SHP77 (cell line): ENCODE data around the gene CPEB4.

Source experiments
- DNase-seq, 2 experiments: peaks; one replicate each; lab custom pipeline; 2025; lab: John Stamatoyannopoulos, UW

Gene CPEB4

GRCh38 chr5:173884402-173885053, 3.6 kb upstream of the CPEB4 start:
- no peak for DNase-seq

GRCh38 chr5:173885054-173885443, 3.1 kb upstream of the CPEB4 start:
- no peak for DNase-seq

- no peak for DNase-seq
Measured at GRCh38 chr5:173885475-173886010, 2.6 kb upstream of the CPEB4 start.

- DNase-seq, result no peak
Measured at GRCh38 chr5:173886150-173886549, 2.0 kb upstream of the CPEB4 start.

- DNase-seq, result peak in 1 of 2 experiments; percentile 18
Measured at GRCh38 chr5:173888473-173889131, 453 bp downstream of the CPEB4 start.

- DNase-seq, result peak; percentile 37 to 67
Measured at GRCh38 chr5:173890195-173890991, 2.2 kb downstream of the CPEB4 start.

- DNase-seq, result no peak
Measured at GRCh38 chr5:173891308-173892116, 3.4 kb downstream of the CPEB4 start.

GRCh38 chr5:173893192-173893561, 5.0 kb downstream of the CPEB4 start:
- DNase-seq, result no peak

- no peak for DNase-seq
Measured at GRCh38 chr5:173895401-173896165, 7.4 kb downstream of the CPEB4 start.

GRCh38 chr5:173896631-173897030, 8.5 kb downstream of the CPEB4 start:
- no peak for DNase-seq

- DNase-seq, result no peak
Measured at GRCh38 chr5:173901705-173902104, 13.6 kb downstream of the CPEB4 start.

- DNase-seq, result no peak
Measured at GRCh38 chr5:173902334-173902733, 14.2 kb downstream of the CPEB4 start.

GRCh38 chr5:173902743-173903142, 14.6 kb downstream of the CPEB4 start:
- DNase-seq, result no peak

- DNase-seq, result no peak
Measured at GRCh38 chr5:173903396-173904140, 15.4 kb downstream of the CPEB4 start.

- no peak for DNase-seq
Measured at GRCh38 chr5:173904151-173904550, 16.0 kb downstream of the CPEB4 start.

GRCh38 chr5:173907284-173907683, 19.1 kb downstream of the CPEB4 start:
- DNase-seq, result no peak

- DNase-seq, result no peak
Measured at GRCh38 chr5:173907686-173908371, 19.7 kb downstream of the CPEB4 start.

GRCh38 chr5:173909199-173909598, 21.1 kb downstream of the CPEB4 start:
- DNase-seq, result no peak

GRCh38 chr5:173910215-173910614, 22.1 kb downstream of the CPEB4 start:
- no peak for DNase-seq

GRCh38 chr5:173911623-173912022, 23.5 kb downstream of the CPEB4 start:
- no peak for DNase-seq
